ENCODE data around the gene IL2RA. TPM values are rescaled to one million over a fixed set of nuclear protein-coding genes. Genes with fewer than 3 reads are reported as not detected.
"Not testable (repeated sequence)": the region's sequence is repeated elsewhere in the genome, so short reads cannot be mapped to it uniquely, and the experiment has no call there.

IL2RA gene
- total and polyA plus RNA-seq, 10 donors = 3.5 to 78.7 (median 15.4) TPM

- H3K27ac ChIP-seq = peak overlapping the region in 5 of 8 donors; percentile 8 to 51 (median 46)
- TF ChIP-seq POLR2AphosphoS5 (IDR thresholded peaks at IDR 0.05) (no peak), CTCF (IDR thresholded peaks at IDR 0.05 in 8 of 11, conservative IDR thresholded peaks at IDR 0.05 in 3 of 11) (no peak), POLR2A (IDR thresholded peaks at IDR 0.05) (no peak)
- peak overlapping the region in 2 of 8 donors; percentile 8 to 14 for H3K4me3 ChIP-seq
- DNase-seq = no peak
- H3K27me3 ChIP-seq (replicated peaks in 1 of 7) = no peaks in the 10 kb centered on the region
- peaks cover 0 to under 1% (median 0%) of the 10 kb centered on the region in 6 donors for H3K4me1 ChIP-seq
- intact Hi-C loops (cut with DNase I; ENCODE audit: low total_unique reads) = no loop called here
- peaks cover 0 to 12% (median 9%) of the 10 kb centered on the region in 8 donors for H3K9me3 ChIP-seq
- H3K36me3 ChIP-seq = peaks cover 0 to 5% (median 0%) of the 10 kb centered on the region in 6 donors
- WGBS, 5 donors = 71 to 86% (median 79%) methylated on average over 5 of the region's 5 CpGs
These were observed 53.5 kb downstream of the IL2RA start for GRCh38 chr10:6008497-6009142.

DNA sequence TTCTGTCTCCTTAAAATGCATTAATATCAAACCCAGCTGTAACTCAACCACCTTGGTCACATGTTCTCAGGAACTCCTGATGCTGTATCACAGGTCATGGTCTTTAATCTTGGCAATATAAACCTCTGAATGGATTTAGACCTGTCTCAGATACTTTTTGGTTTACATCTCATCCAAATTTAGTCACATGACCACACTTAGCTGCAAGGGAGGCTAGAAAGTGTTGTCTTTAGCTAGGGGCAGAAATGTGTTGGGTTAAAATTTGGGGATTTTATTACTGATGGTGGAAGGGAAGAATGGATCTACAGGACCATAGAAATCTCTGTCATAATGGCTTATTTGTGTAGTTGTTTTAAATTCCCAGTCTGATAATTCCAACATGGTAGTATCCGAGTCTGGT lies 55.2 kb downstream of the IL2RA start:
- intact Hi-C loops (cut with DNase I; ENCODE audit: low total_unique reads) = no loop called here
- no peak for DNase-seq
- no peak for TF ChIP-seq CTCF (IDR thresholded peaks at IDR 0.05 in 8 of 11, conservative IDR thresholded peaks at IDR 0.05 in 3 of 11)
- no peak for TF ChIP-seq POLR2AphosphoS5 (IDR thresholded peaks at IDR 0.05)
- TF ChIP-seq POLR2A (IDR thresholded peaks at IDR 0.05) = no peak
- Histone ChIP-seq H3K4me1 (no peaks in the 10 kb centered on the region), H3K27me3 (replicated peaks in 1 of 7) (no peaks in the 10 kb centered on the region), H3K9me3 (peaks cover 0 to 12% (median 9%) of the 10 kb centered on the region in 8 donors), H3K4me3 (no peak overlapping the region), H3K27ac (no peak overlapping the region), H3K36me3 (no peaks in the 10 kb centered on the region)
- WGBS, 5 donors = 3 to 100% (median 100%) methylated on average over 1 of the region's 1 CpG

DNA sequence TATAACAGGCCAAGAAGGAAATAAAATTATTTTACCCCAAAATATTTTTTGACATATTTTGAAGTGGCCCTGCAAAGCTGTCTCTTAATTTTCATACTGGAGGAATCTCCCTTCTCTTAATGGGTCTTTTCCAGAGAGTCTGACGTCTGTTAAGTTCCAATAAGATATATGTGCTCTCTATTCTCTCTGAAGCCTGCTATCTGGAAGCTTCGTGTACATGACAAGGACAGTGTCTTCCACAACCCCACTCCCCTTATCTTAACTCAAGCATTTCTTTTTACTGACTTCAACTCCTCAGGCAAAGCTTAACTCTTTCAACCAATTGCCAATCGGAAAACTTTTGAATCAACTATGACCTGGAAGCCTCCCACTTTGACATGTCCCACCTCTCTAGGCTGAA lies 55.6 kb downstream of the IL2RA start:
- Histone ChIP-seq H3K9me3 (peaks cover 0 to 12% (median 9%) of the 10 kb centered on the region in 8 donors), H3K36me3 (no peaks in the 10 kb centered on the region), H3K4me1 (no peaks in the 10 kb centered on the region), H3K27ac (no peak overlapping the region), H3K4me3 (no peak overlapping the region), H3K27me3 (replicated peaks in 1 of 7) (no peaks in the 10 kb centered on the region)
- DNase-seq = no peak
- intact Hi-C loops (cut with DNase I; ENCODE audit: low total_unique reads) = no loop called here
- TF ChIP-seq CTCF (IDR thresholded peaks at IDR 0.05 in 8 of 11, conservative IDR thresholded peaks at IDR 0.05 in 3 of 11) (no peak), POLR2A (IDR thresholded peaks at IDR 0.05) (no peak), POLR2AphosphoS5 (IDR thresholded peaks at IDR 0.05) (no peak)
- 75 to 86% (median 82%) methylated on average over 3 of the region's 3 CpGs for WGBS, 5 donors

GRCh38 chr10:6005856-6006395 lies 56.2 kb downstream of the IL2RA start:
- WGBS, 5 donors = 75 to 88% (median 83%) methylated on average over 8 of the region's 8 CpGs
- Histone ChIP-seq H3K27me3 (replicated peaks in 1 of 7) (no peaks in the 10 kb centered on the region), H3K36me3 (no peaks in the 10 kb centered on the region), H3K9me3 (peaks cover 0 to 12% (median 9%) of the 10 kb centered on the region in 8 donors), H3K4me1 (no peaks in the 10 kb centered on the region), H3K4me3 (no peak overlapping the region), H3K27ac (no peak overlapping the region)
- no peak for DNase-seq
- TF ChIP-seq POLR2A (IDR thresholded peaks at IDR 0.05) = no peak
- TF ChIP-seq POLR2AphosphoS5 (IDR thresholded peaks at IDR 0.05) = no peak
- no peak for TF ChIP-seq CTCF (IDR thresholded peaks at IDR 0.05 in 8 of 11, conservative IDR thresholded peaks at IDR 0.05 in 3 of 11)
- intact Hi-C loops (cut with DNase I; ENCODE audit: low total_unique reads) = no loop called here

DNA sequence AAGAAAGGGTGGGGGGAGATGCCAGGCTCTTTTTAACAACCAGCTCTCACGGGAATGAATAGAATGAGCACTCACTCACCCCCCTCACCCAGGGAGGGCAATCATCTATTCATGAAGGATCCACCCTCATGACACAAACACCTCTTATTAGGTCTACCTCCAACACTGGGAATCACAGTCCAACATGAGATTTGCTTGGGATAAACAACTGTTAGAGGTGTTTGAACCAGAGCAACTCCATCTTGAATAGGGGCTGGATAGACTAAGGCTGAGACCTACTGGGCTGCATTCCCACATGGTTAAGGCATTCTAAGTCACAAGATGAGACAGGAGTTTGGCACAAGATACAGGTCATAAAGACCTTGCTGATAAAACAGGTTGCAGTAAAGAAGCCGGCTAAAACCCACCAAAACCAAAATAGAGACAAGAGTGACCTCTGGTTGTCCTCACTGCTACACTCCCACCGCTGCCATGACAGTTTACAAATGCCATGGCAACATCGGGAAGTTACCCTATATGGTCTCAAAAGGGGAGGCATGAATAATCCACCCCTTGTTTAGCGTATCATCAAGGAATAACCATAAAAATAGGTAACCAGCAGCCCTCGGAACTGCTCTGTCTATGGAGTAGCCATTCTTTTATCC lies 56.9 kb downstream of the IL2RA start:
- 73 to 82% (median 79%) methylated on average over 6 of the region's 6 CpGs for WGBS, 5 donors
- H3K9me3 ChIP-seq = peaks cover 0 to 12% (median 9%) of the 10 kb centered on the region in 8 donors
- H3K4me1 ChIP-seq; intact Hi-C loops (cut with DNase I; ENCODE audit: low total_unique reads); H3K27me3 ChIP-seq (replicated peaks in 1 of 7); H3K27ac ChIP-seq; DNase-seq; H3K4me3 ChIP-seq; H3K36me3 ChIP-seq: not testable (repeated sequence)

Data from spleen (tissue), 11 donors.